GM21737 (cell line): Measurements from ENCODE around the gene NKX6-2.

ENCODE experiments used
- ATAC-seq: cut with Tn5 transposase; IDR thresholded peaks from one replicate; pipeline ENCODE4 v1.9.1; 2021; ENCODE audit warnings: mild to moderate bottlenecking, moderate library complexity; ENCODE audit not compliant: unreplicated experiment

Gene NKX6-2

DNA sequence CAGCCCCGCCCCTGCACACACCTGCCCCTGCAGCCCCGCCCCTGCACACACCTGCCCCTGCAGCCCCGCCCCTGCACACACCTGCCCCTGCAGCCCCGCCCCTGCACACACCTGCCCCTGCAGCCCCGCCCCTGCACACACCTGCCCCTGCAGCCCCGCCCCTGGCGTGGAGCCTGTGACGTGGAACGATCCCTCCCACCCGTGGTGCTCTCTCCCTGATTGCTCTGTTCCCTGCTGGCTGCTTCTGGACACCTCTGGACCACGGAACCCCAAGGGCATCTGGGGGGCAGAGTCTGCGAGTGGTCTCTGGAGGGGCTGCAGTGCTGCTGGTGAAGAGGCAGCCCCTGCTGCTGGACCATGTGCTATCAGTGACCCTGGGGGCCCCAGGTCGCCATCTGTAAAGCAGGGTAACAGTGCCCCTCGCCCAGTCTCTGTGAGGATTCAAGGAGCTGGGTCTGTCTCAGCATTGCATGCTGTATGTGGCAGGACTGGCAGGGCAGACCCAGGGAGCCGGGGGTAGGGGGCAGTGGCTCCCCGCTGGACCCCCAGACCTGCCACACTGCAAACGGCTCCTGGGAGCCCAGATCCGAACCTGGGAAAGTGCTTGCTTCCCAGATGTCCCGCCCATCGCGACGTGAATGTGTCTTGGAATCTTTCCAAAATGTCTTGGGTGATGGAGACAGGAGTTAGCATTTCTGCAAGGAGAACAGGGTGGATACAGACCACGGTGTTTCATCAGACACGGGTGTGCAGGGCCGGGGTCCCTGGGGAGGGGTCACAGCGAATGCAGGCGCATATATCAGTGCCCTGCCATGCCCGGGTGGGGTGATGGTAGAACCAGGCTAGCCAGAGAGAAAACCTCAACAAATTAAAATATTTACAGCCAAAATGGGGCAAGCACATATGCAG is 27.9 kb upstream of the NKX6-2 start:
- ATAC-seq, result no peak

DNA sequence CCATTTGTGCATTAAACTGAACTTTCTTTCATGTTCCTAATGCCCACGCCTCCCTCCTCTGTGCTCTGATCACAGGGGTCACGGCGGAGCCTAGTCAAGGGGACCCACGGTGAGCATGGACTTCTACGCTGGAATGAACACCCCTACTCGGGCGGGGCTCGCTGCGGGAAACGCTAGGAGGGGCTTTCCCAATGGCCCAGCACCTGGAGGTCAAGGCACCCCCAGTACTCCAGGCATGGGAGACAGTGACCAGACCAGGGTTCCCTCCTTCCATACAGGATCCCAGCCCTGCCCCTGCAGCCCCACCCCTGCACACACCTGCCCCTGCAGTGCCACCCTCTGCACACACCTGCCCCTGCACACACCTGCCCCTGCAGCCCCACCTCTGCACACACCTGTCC is 27.1 kb upstream of the NKX6-2 start:
- no peak for ATAC-seq

DNA sequence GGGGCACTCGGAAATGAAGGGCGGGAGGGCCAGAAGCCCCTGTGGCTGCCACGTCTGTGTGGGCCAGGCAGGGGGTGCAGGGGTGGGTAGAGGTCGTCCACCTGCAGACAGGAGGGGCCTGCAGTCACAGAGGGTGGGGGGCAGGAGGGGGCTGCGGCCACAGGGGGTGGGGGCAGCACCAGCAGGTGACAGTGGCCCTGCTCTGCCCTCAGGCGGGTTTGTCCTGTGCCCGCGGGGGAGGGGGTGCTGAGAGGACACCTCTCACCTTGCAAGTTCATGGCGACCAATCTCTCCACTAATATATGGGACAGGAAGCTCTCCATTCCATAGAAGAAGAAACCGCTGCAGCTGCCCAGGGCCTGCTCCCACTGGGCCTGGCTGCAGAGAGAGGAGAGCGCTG is 26.6 kb upstream of the NKX6-2 start:
- no peak for ATAC-seq

DNA sequence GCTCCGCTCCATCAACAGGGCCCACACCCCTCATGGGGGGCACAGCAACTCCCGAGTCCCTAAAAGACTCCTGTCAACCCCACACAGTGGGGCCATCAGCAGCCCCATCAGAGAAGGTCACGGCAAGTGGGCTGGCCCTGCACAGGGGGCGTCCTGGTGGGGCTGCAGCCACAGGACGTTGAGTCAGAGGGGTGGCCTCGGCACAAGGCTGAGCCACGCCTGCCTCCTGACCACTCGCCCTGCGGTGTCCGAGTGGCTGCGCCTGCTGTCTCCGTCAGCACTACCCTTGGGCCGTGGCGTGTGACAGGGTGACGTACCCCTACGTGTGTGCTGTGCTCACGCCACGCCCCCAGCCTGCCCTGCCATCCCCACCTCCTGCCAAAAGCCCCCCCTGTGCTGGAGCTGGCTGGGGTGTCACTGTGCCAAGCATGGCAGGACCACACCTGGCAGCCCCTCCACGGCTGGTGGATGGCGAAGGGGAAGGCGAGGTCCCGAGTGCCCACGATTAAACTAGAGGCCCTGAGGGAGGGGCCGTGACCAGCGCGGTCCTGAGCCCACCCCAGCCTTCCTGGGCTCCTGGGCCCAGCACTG is 26.0 kb upstream of the NKX6-2 start:
- ATAC-seq, result no peak

DNA sequence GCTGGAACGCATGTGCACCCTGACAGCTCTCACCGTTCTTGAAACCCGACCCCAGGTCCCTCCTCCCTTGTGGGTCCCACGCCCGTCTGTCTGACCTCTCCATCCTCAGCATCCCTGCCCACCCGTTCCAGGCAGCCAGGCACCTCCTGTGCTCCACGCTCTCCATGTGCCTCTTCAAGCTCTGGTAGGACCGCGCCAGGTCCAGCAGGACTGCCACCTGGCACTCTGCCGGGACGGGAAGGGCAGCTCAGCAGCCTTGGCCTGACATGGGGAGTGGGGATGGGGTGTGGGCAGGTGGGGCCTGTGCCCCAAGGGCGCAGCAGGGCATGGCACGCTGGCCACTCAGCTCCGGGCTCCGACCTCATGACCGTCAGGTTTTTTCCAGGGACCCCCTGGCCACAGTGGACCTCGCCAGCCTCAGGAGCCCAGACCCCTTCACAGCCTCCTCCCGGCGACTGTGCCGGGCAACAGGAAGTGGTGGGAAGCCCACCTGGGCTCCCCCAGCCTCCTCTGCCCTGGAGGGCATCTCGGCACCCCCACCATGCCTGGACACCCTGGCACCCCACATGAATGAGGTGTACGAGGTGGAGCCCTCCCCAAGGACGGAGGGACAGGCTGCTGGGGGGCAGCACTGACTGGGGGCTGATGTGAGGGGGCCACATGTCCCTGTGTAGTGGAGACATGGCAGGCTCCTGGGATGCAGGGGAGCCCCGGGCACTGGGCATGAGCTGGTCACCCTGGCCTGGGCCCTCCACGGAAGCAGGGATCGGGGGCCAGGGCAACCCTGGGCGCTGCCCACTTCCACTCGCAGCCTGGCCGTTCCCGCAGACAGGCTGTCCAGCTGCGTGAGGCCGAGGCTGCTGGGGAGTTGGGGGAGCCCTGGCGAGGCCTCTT is 25.1 kb upstream of the NKX6-2 start:
- no peak for ATAC-seq

DNA sequence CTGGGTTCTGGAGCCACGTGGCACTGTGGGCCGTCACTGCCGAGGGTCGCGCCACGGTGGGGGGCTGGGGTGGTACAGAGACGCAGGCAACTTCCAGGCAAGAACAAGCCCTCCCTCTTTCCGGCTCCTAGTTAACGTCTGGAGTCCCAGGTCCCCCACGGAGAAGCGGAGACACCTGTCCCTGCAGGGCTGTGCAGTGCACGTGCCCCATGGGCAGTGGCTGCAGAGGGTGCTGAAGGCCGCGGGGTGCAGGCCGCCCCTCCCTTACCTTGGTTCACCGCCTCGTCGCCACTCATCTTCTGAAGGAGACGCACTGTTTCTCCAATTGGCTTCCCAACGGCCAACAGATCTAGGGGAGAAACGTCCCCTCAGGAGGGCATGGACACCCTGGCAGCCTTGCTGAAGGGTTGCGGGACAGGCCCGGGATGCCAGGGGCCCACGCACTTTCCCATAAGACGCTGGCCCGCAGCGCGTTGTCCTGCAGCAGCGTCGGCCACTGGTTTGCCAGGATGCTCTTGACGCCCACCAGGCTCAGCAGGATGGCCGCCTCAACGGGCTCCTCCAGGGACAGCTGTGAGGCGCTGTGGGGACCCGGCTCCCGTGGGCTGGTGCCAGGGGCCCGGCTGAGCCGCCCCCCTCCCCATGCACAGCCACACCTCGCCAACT is 24.3 kb upstream of the NKX6-2 start:
- no peak for ATAC-seq

DNA sequence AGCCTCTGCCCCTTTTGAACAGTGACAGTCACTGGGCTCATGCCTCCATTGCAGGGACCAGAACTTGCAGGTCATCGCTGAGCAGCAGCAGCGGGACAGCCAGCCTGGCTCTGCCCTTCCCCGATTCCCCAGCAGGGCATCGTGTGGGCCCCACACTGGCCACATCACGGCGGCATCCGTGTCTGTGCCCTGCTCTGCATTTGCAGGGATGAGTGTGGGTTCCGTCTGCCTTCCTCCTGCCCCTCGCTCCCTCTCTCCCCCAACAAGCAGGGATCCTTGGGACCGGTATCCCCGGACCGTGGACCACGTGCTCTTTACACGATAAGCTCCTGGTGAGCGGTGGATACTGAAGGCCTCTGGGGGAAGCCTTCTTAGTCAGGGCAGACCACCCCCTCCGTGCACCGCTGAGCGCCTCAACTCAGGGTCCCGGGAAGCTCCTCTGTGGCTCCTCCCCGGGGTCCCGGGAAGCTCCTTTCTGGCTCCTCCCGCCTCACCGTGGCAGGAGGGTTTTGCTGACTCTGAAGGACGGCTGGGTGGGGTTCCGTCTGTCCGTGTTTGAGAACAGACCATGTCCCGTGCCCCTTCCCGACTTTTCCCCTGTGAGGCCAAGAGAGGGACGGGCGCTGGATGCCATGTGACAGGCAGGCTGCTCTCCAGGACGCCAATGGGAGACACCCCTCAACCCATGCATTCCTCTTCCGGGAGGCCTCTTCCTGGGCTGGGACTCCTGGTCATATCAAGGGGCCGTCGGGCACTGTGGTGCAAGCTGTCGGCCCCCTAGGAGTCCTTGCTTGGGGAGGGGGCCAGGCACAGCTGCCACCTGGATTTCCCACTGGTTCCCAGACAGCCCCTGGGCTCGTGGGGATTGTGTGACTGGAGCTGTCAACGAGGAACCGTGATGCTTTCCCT is 23.5 kb upstream of the NKX6-2 start:
- ATAC-seq, result no peak

DNA sequence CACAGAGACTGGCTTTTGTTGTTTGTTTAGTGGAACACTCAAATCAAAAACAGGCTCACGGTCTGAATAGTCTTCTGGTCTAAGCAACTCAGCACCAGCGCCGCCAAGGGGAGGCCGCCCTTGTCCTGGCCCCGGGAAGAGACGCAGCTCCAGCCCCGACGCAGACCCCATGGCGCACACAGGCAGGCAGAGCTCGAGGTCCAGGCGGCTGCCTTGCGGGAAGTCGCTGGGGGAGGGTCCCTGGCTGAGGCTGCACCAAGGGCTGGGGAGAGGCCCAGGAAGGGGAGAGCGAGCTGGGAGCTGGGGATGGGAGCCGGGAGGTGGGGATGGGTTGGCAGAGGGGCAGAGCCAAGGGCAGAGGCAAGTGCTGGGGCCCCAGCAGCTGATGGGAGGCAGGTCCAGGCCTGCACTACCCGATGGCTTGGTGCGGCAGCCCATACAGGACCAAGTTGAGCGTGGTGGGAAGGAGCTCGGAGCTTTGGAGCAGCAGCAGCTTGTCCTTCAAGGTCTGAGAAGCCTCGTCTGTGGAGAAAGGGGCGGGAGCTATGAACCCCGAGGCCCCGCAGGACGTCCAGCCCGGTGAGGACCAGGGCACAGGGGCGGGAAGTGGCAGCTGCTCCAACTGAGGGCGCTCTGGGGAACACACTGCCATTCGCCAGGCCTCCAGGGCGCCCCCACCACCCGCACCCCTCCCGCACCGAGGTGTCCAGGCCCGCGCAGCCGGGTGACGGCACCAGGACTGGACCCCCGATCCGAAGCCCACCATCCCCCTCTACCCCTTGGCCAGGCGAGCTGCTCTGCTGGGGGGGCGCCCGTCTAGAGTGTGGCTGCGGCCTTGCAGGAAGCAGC is 22.7 kb upstream of the NKX6-2 start:
- ATAC-seq, result no peak

DNA sequence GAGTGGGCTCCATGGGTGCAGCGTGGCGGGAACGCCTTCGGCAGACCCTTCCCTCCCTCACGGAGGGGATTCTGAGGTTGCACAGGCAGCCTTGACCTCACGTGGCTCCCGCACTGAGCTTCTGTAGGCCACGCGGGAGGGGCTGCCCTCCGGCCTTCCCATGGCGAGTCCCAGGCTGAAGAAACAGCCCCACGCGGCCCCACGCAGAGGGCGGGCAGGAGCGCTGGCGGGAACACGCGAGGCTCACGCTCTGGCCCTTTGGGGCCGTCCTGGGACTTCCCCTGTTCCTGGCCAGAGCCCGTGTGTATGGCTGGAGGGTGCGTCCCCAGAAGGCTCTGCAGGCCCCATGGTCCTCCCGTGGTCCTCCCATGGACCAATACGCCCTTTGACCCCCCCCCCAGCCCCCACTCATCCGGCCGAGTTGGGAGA is 21.7 kb upstream of the NKX6-2 start:
- ATAC-seq, result no peak

DNA sequence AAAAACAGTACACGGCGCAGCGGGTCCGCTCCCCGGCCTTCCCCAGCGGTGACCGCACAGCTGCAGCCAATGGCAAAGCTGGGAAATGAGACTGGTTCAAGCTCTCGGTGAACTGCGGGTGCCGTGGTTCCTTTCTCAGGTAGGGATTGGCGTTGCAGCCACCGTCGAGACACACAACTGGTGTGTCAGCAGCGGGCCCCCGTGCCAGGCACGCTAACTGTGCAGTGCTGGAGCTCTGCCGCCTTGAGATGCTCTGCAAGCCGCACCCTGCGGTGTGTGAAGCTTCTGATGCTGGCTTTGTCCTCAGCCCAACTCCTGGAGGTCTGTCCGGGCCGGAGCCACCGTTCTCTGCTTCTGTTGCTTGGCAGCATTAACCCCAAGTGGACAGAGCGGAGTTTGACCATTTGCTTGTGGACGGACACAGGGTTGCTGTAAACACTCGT is 20.6 kb upstream of the NKX6-2 start:
- no peak for ATAC-seq

DNA sequence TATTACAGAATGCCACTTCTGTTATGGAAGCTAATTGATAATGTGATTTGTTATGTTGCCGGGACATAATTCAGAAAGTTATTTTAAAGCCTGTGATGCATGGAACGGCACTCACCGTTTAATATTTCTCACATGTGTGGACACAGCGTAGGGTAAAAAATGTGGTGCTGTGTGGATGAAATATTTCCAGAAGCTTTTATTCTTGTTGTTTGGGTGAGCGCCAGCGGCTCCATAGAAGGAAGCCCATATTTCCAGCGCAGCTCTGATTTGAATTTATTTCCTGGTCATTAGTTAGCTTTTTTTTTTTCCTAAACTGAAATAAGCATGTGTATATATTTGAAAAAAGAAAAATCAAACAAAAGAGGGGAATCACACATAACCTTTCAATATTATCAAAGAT is 20.2 kb upstream of the NKX6-2 start:
- no peak for ATAC-seq

DNA sequence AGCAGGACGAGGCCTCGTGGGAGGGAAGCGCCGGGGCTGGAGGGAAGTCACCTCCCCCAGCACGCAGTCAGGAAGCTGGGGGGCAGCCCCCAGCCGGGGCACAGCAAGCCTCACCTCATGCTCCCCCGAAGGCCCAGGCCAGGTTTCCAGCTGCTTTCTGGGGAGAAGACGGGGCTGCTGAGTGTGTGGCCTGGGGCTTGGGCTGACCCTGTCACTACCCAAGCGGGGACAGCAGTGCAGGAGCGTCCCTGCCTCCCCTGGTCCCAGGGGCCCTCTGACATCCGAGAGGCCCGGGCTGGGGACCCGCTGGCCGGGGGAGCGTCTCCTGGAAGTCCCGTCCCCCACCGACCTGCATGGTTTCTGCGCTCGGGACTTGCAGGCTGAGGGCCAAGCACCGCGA is 19.7 kb upstream of the NKX6-2 start:
- ATAC-seq, result no peak

DNA sequence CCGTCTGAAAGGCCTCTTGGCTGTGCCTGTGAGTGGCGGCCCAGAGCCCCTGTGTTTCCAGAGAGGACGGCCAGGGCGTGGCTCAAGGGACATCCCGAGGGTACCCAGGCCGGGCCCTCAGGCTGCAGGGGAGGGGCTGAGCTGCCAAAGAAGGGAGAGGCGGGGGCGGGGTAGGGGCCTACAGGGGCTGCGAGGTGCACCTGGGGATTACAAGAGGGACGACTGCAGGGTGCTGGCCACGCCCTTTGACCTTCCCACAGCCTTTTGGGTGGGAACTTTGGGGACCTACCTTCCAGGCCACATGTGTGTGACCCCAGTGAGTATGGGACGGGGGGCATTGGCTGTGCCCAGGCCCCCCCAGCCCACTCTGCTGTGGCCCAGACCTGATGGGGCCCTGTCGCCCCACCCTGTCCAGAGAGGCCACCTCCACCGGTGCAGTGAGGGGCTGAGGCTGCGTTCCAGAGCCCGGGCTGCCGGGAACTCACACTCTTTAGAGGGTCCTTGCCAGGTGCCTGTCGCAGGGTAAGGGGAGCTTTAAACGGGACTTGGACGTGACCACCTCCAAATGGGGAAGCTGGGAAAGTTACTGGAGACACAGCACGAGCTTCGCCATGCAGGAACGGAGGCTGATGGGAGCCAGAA is 19.0 kb upstream of the NKX6-2 start:
- no peak for ATAC-seq

DNA sequence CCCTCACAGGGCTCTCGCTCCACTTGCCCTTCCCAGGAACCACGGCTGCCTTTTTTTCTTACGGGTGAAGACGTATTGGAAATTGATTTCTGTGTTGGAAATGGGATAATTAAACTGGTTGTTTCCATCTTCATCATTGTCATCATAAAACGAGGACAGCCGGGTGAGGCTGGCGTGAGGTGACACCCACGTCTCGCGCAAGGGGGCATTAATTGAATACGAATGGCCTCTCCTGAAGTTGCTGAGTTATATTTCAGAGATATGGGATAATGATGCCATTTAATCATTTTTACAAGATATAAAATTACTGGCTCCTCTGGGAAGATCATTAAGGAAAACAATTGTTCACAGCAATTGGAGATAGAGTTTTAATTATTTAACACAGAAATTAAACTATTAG is 18.3 kb upstream of the NKX6-2 start:
- no peak for ATAC-seq

DNA sequence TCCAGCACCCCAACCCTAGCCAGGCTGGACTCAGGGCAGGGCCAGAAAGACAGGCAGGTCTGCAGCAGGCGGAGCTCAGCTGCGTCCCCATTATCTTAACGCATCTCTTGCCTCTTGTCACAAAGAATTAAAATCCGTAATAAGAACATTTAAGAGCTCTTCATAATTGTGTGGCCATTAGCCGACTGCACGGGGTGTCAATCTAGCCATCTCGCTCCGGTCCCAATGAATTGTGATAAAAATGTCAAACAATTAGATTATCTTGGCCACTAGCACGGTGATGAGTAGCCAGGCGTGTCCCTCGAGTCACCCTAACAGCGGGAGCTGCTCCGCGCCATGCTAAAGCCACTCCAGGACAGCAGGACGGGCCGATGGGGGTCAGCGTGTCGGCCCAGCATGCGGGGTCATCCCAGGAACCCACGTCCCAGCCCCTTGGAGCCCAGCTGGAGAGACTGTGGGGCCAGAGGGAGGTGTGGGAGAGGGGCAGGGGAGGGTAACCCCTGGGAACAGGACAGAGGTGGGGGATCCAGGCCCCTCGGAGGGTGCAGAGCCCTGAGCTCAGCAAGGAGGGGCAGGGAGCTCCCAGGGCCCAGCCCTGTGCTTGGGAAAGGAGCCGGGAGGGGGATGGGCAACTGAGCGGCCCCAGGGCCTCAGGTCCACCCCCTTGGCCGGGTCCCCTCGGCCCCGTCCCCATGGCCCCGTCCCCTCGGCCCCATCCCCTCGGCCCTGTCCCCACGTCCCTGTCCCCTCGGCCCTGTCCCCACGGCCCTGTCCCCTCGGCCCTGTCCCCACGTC is 17.7 kb upstream of the NKX6-2 start:
- no peak for ATAC-seq

DNA sequence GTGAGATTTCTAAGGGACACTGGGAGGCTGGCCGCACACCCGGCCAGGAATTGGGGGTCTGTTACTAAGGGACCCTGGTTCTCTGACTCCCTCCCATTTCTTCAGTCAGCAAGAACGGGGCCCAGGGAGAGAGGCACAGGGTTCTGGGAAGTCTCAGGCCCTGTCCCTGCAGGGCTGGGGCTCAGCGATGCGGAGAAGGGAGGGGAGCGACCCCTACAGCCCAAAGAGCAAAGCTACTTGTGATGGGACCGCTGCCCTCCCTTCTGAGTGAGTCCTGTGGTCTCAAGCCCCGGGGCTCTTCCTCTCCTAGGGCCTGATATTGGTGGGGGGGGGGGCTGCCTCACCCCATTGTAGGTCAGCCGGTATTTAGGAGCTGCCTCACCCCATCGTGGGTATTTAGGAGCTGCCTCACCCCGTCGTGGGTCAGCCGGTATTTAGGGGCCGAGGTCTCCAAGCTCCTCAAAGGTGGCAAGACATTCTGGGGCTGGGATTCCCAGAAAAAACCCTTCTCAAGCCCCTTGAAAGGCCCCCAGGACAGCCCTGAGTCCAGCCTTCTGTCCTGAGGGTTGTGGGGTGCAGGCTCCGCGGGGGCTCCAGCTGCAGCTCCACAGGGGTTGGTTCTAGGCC is 16.9 kb upstream of the NKX6-2 start:
- no peak for ATAC-seq

DNA sequence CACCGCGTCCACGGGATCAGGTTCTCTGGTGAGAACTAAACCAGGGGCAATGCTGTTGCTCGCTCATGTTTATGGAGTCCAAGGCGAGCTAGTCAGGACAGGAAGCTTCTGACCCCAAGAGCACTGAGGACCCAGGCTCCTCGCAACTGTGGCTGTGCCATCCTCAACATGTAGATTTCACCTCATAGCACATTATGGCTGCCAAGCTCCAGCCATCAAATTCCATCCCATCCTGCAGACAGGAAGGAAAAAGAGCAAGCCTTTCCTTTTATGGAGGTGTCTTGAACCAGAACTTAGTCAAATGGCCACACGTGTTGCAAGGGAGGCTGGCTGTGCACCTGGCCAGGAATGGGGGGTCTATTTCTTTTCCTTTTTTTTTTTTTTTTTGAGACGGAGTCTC is 16.1 kb upstream of the NKX6-2 start:
- no peak for ATAC-seq
